Measurements from ENCODE around the gene HDAC10. TPM values are rescaled to one million over a fixed set of nuclear protein-coding genes. Genes with fewer than 3 reads are reported as not detected.

HDAC10 gene
- total RNA-seq, 1 donor from 2014 or later, result 42.1 TPM

- no peak for DNase-seq (ENCODE audit: low spot score)
- no peak for TF ChIP-seq CTCF (IDR thresholded peaks at IDR 0.05; ENCODE audit: unreplicated experiment)
Measured at GRCh38 chr22:50201191-50202129, 49.6 kb downstream of the HDAC10 start.

DNA sequence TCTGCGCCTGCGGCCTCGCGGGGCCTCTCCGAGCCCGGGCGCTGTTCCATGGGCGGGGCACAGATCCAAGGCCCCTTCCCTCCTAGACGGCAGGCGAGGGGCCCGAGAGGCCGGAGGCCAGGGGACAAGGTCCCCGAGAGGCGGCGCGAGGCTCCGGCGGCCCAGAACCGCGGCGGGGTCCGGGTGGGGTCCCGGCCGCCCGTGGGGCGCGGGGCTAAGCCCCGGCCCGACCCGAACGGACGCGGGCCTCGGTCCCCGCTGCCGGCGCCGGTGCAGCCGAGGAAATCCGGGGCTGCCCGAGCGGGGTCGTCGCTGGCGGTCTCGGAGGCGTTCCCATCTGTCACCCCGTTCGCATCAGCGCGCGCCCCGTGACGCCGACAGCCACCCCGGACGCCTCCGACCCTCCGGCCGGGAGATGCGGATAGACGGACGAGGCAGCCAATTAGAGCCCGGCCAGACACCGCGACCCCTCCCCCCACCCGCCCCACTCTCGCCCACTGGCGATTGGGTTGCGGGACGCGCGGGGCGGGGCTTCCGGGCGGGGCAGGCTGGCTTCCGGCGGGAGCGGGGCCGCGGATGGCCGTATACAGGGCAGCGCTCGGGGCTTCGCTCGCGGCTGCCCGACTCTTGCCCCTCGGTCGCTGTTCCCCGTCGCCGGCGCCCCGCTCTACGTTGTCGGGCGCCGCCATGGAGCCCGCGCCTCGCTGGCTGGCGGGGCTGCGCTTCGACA lies 50.4 kb downstream of the HDAC10 start, which contains the start of gene SELENOO:
Gene SELENOO, plus strand, starts transcription at position 551 of the 730 bp plus-strand sequence. Its CDS starts 26 bp downstream, at position 577.
- H3K4me3 Mint-ChIP-seq (ENCODE audit: unreplicated experiment), result peak within 1 kb of the TSS; percentile 92
- TF ChIP-seq CTCF (IDR thresholded peaks at IDR 0.05; ENCODE audit: unreplicated experiment), result no peak
- H3K36me3 Mint-ChIP-seq (ENCODE audit: low read depth, unreplicated experiment), result peaks cover 10% of the 10 kb centered on the region
- H3K27me3 Mint-ChIP-seq (ENCODE audit: unreplicated experiment), result peaks cover 7% of the 10 kb centered on the region
- H3K27ac Mint-ChIP-seq (ENCODE audit: unreplicated experiment), result peak within 1 kb of the TSS; percentile 24
- DNase-seq (ENCODE audit: low spot score), result peak; percentile 92
- H3K4me1 Mint-ChIP-seq (ENCODE audit: unreplicated experiment), result peaks cover 6% of the 10 kb centered on the region
- H3K9me3 Mint-ChIP-seq (ENCODE audit: unreplicated experiment), result no peaks in the 10 kb centered on the region

More at GRCh38 chr22:50201191-50202129, 49.6 kb downstream of the HDAC10 start:
- Mint-ChIP-seq H3K27me3 (ENCODE audit: unreplicated experiment) (peaks cover 7% of the 10 kb centered on the region), H3K27ac (ENCODE audit: unreplicated experiment) (peak overlapping the region; percentile 24), H3K4me1 (ENCODE audit: unreplicated experiment) (peaks cover 6% of the 10 kb centered on the region), H3K36me3 (ENCODE audit: low read depth, unreplicated experiment) (peaks cover 10% of the 10 kb centered on the region), H3K9me3 (ENCODE audit: unreplicated experiment) (no peaks in the 10 kb centered on the region), H3K4me3 (ENCODE audit: unreplicated experiment) (peak overlapping the region; percentile 92)

DNA sequence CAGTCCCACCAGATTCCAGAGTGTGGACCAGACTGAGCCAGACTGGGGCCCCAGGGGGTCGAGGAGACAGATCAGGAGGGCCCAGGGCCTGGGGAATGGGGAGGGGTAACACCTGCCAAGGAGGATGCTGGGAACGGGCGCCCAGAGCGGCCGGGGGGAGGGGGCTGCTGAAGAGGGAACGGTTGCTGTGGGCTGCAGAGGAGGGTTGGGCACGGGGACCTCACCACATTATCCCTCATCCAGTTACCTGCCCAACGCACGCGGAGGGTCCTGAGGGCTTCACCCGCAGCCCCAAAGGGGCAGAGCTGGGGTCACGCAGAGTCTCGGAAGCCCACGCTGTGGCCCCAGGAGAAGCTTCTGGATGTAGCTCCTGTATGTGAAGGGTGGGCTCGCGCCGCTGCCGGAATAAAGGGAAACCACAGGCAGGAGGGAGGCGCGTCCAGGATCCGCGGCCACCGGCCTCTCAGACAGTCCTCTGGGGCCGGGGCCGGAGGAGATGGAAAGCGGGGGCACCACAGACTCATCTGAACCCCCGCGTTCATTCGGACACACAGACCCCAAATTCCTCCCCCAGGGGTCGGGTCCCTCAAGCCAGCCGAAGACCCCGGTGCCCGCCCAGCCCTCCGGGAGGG lies 51.1 kb downstream of the HDAC10 start:
- H3K36me3 Mint-ChIP-seq (ENCODE audit: low read depth, unreplicated experiment), result peaks cover 6% of the 10 kb centered on the region
- H3K4me3 Mint-ChIP-seq (ENCODE audit: unreplicated experiment), result peak overlapping the region; percentile 69
- no peak overlapping the region for H3K27ac Mint-ChIP-seq (ENCODE audit: unreplicated experiment)
- no peaks in the 10 kb centered on the region for H3K9me3 Mint-ChIP-seq (ENCODE audit: unreplicated experiment)
- no peak for TF ChIP-seq CTCF (IDR thresholded peaks at IDR 0.05; ENCODE audit: unreplicated experiment)
- no peak for DNase-seq (ENCODE audit: low spot score)
- peaks cover 7% of the 10 kb centered on the region for H3K27me3 Mint-ChIP-seq (ENCODE audit: unreplicated experiment)
- H3K4me1 Mint-ChIP-seq (ENCODE audit: unreplicated experiment), result peaks cover 6% of the 10 kb centered on the region

GRCh38 chr22:50199251-50199721 lies 51.8 kb downstream of the HDAC10 start:
- Mint-ChIP-seq H3K4me3 (ENCODE audit: unreplicated experiment) (no peak overlapping the region), H3K4me1 (ENCODE audit: unreplicated experiment) (peaks cover 6% of the 10 kb centered on the region), H3K9me3 (ENCODE audit: unreplicated experiment) (no peaks in the 10 kb centered on the region), H3K36me3 (ENCODE audit: low read depth, unreplicated experiment) (peaks cover 4% of the 10 kb centered on the region), H3K27me3 (ENCODE audit: unreplicated experiment) (peaks cover 7% of the 10 kb centered on the region), H3K27ac (ENCODE audit: unreplicated experiment) (no peak overlapping the region)
- no peak for TF ChIP-seq CTCF (IDR thresholded peaks at IDR 0.05; ENCODE audit: unreplicated experiment)
- no peak for DNase-seq (ENCODE audit: low spot score)

All from endothelial cell (in vitro differentiated cells).